Measurements from ENCODE around the gene SLIT1. TPM values are rescaled to one million over a fixed set of nuclear protein-coding genes. Genes with fewer than 3 reads are reported as not detected.

SLIT1 gene
- total and polyA plus RNA-seq, 2 donors (not counting 1 experiment from before 2014, with no cell fraction given): 0.15 to 0.49 TPM

DNA sequence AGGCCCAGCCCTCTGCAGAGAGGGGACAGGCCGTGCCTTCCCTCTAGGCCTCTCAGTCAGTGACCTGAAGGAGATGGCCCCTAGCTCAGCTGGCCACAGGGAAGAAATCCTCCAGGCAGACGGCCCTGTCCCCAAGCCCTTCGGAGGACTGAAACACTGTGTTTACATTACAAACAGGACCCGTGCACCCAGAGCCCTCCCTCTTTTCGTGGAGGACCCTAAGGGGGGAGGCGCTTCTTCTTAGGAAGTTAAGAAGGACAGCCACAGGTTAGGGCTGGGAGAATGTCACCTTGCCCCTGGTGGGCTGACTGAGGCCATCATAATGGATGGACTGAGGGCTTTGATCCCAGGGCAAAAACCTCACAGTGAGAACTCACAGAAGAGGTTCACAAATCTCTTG lies 154.9 kb downstream of the SLIT1 start:
- H3K27me3 ChIP-seq (replicated peaks in 1 of 4; ENCODE audit: control extremely low read depth in 1 of 4, control insufficient read depth in 3 of 4, insufficient read depth in 4 of 4, low read length in 3 of 4): no peaks in the 10 kb centered on the region
- no peak overlapping the region for H3K9ac ChIP-seq (ENCODE audit: low read length)
- no peak for DNase-seq
- WGBS (ENCODE audit: insufficient coverage): 90% methylated on average over 4 of the region's 6 CpGs
- Mint-ChIP-seq H3K4me3 (no peak overlapping the region), H3K9me3 (ENCODE audit: insufficient read depth) (no peaks in the 10 kb centered on the region), H3K27ac (no peak overlapping the region), H3K4me1 (no peaks in the 10 kb centered on the region), H3K27me3 (peaks cover 16% of the 10 kb centered on the region)
- no peaks in the 10 kb centered on the region for H3K4me1 ChIP-seq (ENCODE audit: control insufficient read depth in 2 of 2, insufficient read depth in 2 of 2, low read length in 2 of 2)
- H4K20me1 ChIP-seq (ENCODE audit: control insufficient read depth, insufficient read depth, low read length, poor library complexity, severe bottlenecking): no peaks in the 10 kb centered on the region
- no peak for ATAC-seq (ENCODE audit: low read depth)
- H3K79me2 ChIP-seq (ENCODE audit: control insufficient read depth, insufficient read depth, low read length): no peaks in the 10 kb centered on the region
- H3K9me3 ChIP-seq (ENCODE audit: control extremely low read depth in 1 of 3, control insufficient read depth in 2 of 3, insufficient read depth in 1 of 3, low read length in 2 of 3): no peaks in the 10 kb centered on the region
- H2AFZ ChIP-seq (ENCODE audit: insufficient read depth, low read depth, low read length, poor library complexity, severe bottlenecking): no peak overlapping the region
- H3K4me3 ChIP-seq (ENCODE audit: control extremely low read depth in 1 of 5, extremely low read depth in 1 of 5, insufficient read depth in 1 of 5, low read depth in 2 of 5, low read length in 4 of 5): no peak overlapping the region
- no peak overlapping the region for H3K4me2 ChIP-seq (replicated peaks; ENCODE audit: low read depth, low read length, poor library complexity, severe bottlenecking)
- H3K36me3 ChIP-seq (replicated peaks in 1 of 2; ENCODE audit: control extremely low read depth in 1 of 2, control insufficient read depth in 1 of 2, extremely low read depth in 1 of 2, insufficient read depth in 2 of 2, low read length in 1 of 2): no peaks in the 10 kb centered on the region
- intact Hi-C loops (cut with micrococcal nuclease): no loop called here
- no peak for TF ChIP-seq EZH2 (IDR thresholded peaks at IDR 0.05; ENCODE audit: borderline replicate concordance, insufficient read depth, low read depth, low read length, poor library complexity, severe bottlenecking)
- TF ChIP-seq, protein P1, sequence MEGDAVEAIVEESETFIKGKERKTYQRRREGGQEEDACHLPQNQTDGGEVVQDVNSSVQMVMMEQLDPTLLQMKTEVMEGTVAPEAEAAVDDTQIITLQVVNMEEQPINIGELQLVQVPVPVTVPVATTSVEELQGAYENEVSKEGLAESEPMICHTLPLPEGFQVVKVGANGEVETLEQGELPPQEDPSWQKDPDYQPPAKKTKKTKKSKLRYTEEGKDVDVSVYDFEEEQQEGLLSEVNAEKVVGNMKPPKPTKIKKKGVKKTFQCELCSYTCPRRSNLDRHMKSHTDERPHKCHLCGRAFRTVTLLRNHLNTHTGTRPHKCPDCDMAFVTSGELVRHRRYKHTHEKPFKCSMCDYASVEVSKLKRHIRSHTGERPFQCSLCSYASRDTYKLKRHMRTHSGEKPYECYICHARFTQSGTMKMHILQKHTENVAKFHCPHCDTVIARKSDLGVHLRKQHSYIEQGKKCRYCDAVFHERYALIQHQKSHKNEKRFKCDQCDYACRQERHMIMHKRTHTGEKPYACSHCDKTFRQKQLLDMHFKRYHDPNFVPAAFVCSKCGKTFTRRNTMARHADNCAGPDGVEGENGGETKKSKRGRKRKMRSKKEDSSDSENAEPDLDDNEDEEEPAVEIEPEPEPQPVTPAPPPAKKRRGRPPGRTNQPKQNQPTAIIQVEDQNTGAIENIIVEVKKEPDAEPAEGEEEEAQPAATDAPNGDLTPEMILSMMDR (IDR thresholded peaks at IDR 0.05): no peak
- H3K27ac ChIP-seq (ENCODE audit: low read length in 2 of 2): no peak overlapping the region
- ChIA-PET POLR2A (no interaction called here), CTCF (no interaction called here)

DNA sequence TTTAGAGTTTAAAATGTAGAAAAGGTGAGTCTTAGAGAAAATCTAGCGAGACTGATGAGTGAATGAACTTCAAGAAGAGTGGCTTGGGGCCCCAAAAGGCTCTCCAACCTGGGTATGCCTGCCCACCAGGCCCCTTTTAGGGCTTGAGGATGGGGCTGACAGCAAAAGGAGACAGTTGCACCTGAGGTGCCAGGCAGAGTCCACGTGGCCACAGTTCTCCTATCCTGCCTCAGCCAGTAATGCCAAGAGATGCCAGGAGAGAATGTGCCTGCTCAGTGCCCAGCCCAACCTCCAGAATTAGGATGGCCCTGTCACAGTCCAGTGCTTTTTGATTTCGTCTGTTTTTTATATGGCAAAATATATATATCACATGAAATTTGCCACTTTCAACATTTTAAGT lies 156.5 kb downstream of the SLIT1 start:
- Histone ChIP-seq H3K4me1 (ENCODE audit: control insufficient read depth in 2 of 2, insufficient read depth in 2 of 2, low read length in 2 of 2) (peaks cover 0 to 4% of the 10 kb centered on the region in 2 donors), H3K4me2 (replicated peaks; ENCODE audit: low read depth, low read length, poor library complexity, severe bottlenecking) (no peak overlapping the region), H3K27ac (ENCODE audit: low read length in 2 of 2) (no peak overlapping the region), H2AFZ (ENCODE audit: insufficient read depth, low read depth, low read length, poor library complexity, severe bottlenecking) (no peak overlapping the region), H3K36me3 (replicated peaks in 1 of 2; ENCODE audit: control extremely low read depth in 1 of 2, control insufficient read depth in 1 of 2, extremely low read depth in 1 of 2, insufficient read depth in 2 of 2, low read length in 1 of 2) (no peaks in the 10 kb centered on the region), H3K27me3 (replicated peaks in 1 of 4; ENCODE audit: control extremely low read depth in 1 of 4, control insufficient read depth in 3 of 4, insufficient read depth in 4 of 4, low read length in 3 of 4) (no peaks in the 10 kb centered on the region), H3K9ac (ENCODE audit: low read length) (no peak overlapping the region), H4K20me1 (ENCODE audit: control insufficient read depth, insufficient read depth, low read length, poor library complexity, severe bottlenecking) (no peaks in the 10 kb centered on the region), H3K9me3 (ENCODE audit: control extremely low read depth in 1 of 3, control insufficient read depth in 2 of 3, insufficient read depth in 1 of 3, low read length in 2 of 3) (no peaks in the 10 kb centered on the region), H3K79me2 (ENCODE audit: control insufficient read depth, insufficient read depth, low read length) (no peaks in the 10 kb centered on the region), H3K4me3 (ENCODE audit: control extremely low read depth in 1 of 5, extremely low read depth in 1 of 5, insufficient read depth in 1 of 5, low read depth in 2 of 5, low read length in 4 of 5) (no peak overlapping the region)
- 89% methylated on average over 2 of the region's 3 CpGs for WGBS (ENCODE audit: insufficient coverage)
- ATAC-seq (ENCODE audit: low read depth): no peak
- H3K4me3 Mint-ChIP-seq: no peak overlapping the region
- peaks cover 5% of the 10 kb centered on the region for H3K27me3 Mint-ChIP-seq
- no peak for TF ChIP-seq EZH2 (IDR thresholded peaks at IDR 0.05; ENCODE audit: borderline replicate concordance, insufficient read depth, low read depth, low read length, poor library complexity, severe bottlenecking)
- H3K4me1 Mint-ChIP-seq: no peaks in the 10 kb centered on the region
- H3K27ac Mint-ChIP-seq: no peak overlapping the region
- no peak for DNase-seq
- ChIA-PET POLR2A (no interaction called here), CTCF (interaction anchor here (1.0 kb wide), 1 partner anchor 8 kb away, joined by 4 read pairs; no protein-coding TSS in a partner anchor)
- intact Hi-C loops (cut with micrococcal nuclease): loop anchor here (10.0 kb wide), 1 partner anchor 264 kb away; no protein-coding TSS in a partner anchor
- H3K9me3 Mint-ChIP-seq (ENCODE audit: insufficient read depth): no peaks in the 10 kb centered on the region
